Measurements from ENCODE around the gene MAST4.

GRCh38 chr5:67003935-67004729, 407.9 kb downstream of the MAST4 start:
- no peak for TF ChIP-seq SPI1 (IDR thresholded peaks at IDR 0.05; ENCODE audit: low read depth, low read length)
- TF ChIP-seq POLR2AphosphoS5 (IDR thresholded peaks at IDR 0.05; ENCODE audit: low read depth, low read length): no peak

Data from GM12891 (cell line).